ENCODE data around the gene IFI27L1.
A peak's percentile ranks its signal among the peaks of the same experiment; 100 is the strongest.

Gene IFI27L1

GRCh38 chr14:94126800-94127199, 45.7 kb downstream of the IFI27L1 start:
- no peak overlapping the region for H3K4me3 ChIP-seq (ENCODE audit: low read depth, low read length)
- DNase-seq (ENCODE audit: low read depth), result no peak
- in situ Hi-C loops (cut with HindIII; ENCODE audit: low sequenced_read_pairs), result no loop called here
- TF ChIP-seq CTCF (IDR thresholded peaks at IDR 0.05; ENCODE audit: low read depth, low read length, missing control alignments), result no peak

- no peak for TF ChIP-seq CTCF (IDR thresholded peaks at IDR 0.05; ENCODE audit: low read depth, low read length, missing control alignments)
- in situ Hi-C loops (cut with HindIII; ENCODE audit: low sequenced_read_pairs), result no loop called here
- no peak for DNase-seq (ENCODE audit: low read depth)
- H3K4me3 ChIP-seq (ENCODE audit: low read depth, low read length), result no peak overlapping the region
Observed at GRCh38 chr14:94127330-94127729, 46.2 kb downstream of the IFI27L1 start.

GRCh38 chr14:94128216-94128839, 47.2 kb downstream of the IFI27L1 start:
- DNase-seq (ENCODE audit: low read depth), result no peak
- H3K4me3 ChIP-seq (ENCODE audit: low read depth, low read length), result peak overlapping the region; percentile 57
- in situ Hi-C loops (cut with HindIII; ENCODE audit: low sequenced_read_pairs), result no loop called here
- TF ChIP-seq CTCF (IDR thresholded peaks at IDR 0.05; ENCODE audit: low read depth, low read length, missing control alignments), result no peak

- in situ Hi-C loops (cut with HindIII; ENCODE audit: low sequenced_read_pairs), result no loop called here
Observed at GRCh38 chr14:94129111-94129757, 48.1 kb downstream of the IFI27L1 start, which contains the start of gene IFI27L2. Gene IFI27L2, minus strand, starts transcription at chr14:94129604. Its CDS starts 40 bp downstream, at chr14:94129564.

GRCh38 chr14:94129758-94130414, 48.8 kb downstream of the IFI27L1 start:
- DNase-seq (ENCODE audit: low read depth), result no peak
- in situ Hi-C loops (cut with HindIII; ENCODE audit: low sequenced_read_pairs), result no loop called here
- H3K4me3 ChIP-seq (ENCODE audit: low read depth, low read length), result peak overlapping the region; percentile 57
- TF ChIP-seq CTCF (IDR thresholded peaks at IDR 0.05; ENCODE audit: low read depth, low read length, missing control alignments), result no peak

More at GRCh38 chr14:94129111-94129757, 48.1 kb downstream of the IFI27L1 start, which contains the start of gene IFI27L2:
- TF ChIP-seq CTCF (IDR thresholded peaks at IDR 0.05; ENCODE audit: low read depth, low read length, missing control alignments), result peak; percentile 13
- no peak for DNase-seq (ENCODE audit: low read depth)
- H3K4me3 ChIP-seq (ENCODE audit: low read depth, low read length), result peak within 1 kb of the TSS; percentile 57

GRCh38 chr14:94132285-94132887, 51.3 kb downstream of the IFI27L1 start:
- DNase-seq (ENCODE audit: low read depth), result peak; percentile 64
- no peak overlapping the region for H3K4me3 ChIP-seq (ENCODE audit: low read depth, low read length)
- in situ Hi-C loops (cut with HindIII; ENCODE audit: low sequenced_read_pairs), result no loop called here
- TF ChIP-seq CTCF (IDR thresholded peaks at IDR 0.05; ENCODE audit: low read depth, low read length, missing control alignments), result peak; percentile 80

Data from astrocyte of the cerebellum (primary cell).